GM23338 (cell line): ENCODE data around the gene PARL. TPM values are rescaled to one million over a fixed set of nuclear protein-coding genes. Genes with fewer than 3 reads are reported as not detected.

Experiments
- ATAC-seq: fragments of 200-7000 bp; cut with Tn5 transposase; 3 replicates; pipeline ENCODE4 v1.9.1; 2020
- DNase-seq: peaks from one replicate; pipeline ENCODE4 v3.0.0-alpha.2; 2015; ENCODE audit warnings: low spot score
- H2AFZ ChIP-seq: fragments of 200-600 bp; sonication (generic); 2 replicates; pipeline ENCODE4 v1.8.0; 2016; ENCODE audit warnings: antibody characterized with exemption, mild to moderate bottlenecking, moderate library complexity
- H3F3A ChIP-seq: fragments of 200-600 bp; sonication (generic); replicated peaks from 2 replicates; pipeline ENCODE4 v1.8.0; 2017; ENCODE audit warnings: antibody characterized with exemption, mixed run types, low read depth
- H3K27ac ChIP-seq: fragments of 200-600 bp; sonication (generic); 2 replicates; pipeline ENCODE4 v1.6.1; 2016; ENCODE audit warnings: low read depth
- H3K27me3 ChIP-seq: fragments of 200-600 bp; sonication (generic); 2 replicates; pipeline ENCODE4 v1.8.0; 2016; ENCODE audit warnings: mild to moderate bottlenecking, mixed run types, moderate library complexity; ENCODE audit not compliant: insufficient read depth
- H3K36me3 ChIP-seq: fragments of 200-600 bp; sonication (generic); 2 replicates; pipeline ENCODE4 v1.8.0; 2016; ENCODE audit warnings: mild to moderate bottlenecking; ENCODE audit not compliant: insufficient read depth
- H3K4me1 ChIP-seq: fragments of 200-600 bp; sonication (generic); 2 replicates; pipeline ENCODE4 v1.8.0; 2016; ENCODE audit warnings: mild to moderate bottlenecking, moderate library complexity; ENCODE audit not compliant: insufficient read depth
- H3K4me2 ChIP-seq: fragments of 200-600 bp; sonication (generic); 2 replicates; pipeline ENCODE4 v1.7.1; 2017; ENCODE audit warnings: mixed run types
- H3K4me3 ChIP-seq: fragments of 200-600 bp; sonication (generic); 2 replicates; pipeline ENCODE4 v1.6.1; 2016; ENCODE audit warnings: mixed run types
- H3K79me2 ChIP-seq: fragments of 200-600 bp; sonication (generic); replicated peaks from 2 replicates; pipeline ENCODE4 v1.8.0; 2017; ENCODE audit warnings: mild to moderate bottlenecking; ENCODE audit not compliant: insufficient read depth
- H3K9me2 ChIP-seq: fragments of 200-600 bp; sonication (generic); 2 replicates; pipeline ENCODE4 v1.8.0; 2017; ENCODE audit not compliant: insufficient read depth
- H4K20me1 ChIP-seq: fragments of 200-600 bp; sonication (generic); replicated peaks from 2 replicates; pipeline ENCODE4 v1.8.0; 2017; ENCODE audit warnings: mild to moderate bottlenecking; ENCODE audit not compliant: insufficient read depth
- H3K27ac Mint-ChIP-seq: 2 replicates; pipeline ENCODE4 v1.8.0; 2020; ENCODE audit warnings: inconsistent platforms, mild to moderate bottlenecking, moderate library complexity, mixed read lengths
- H3K27me3 Mint-ChIP-seq: 3 replicates; pipeline ENCODE4 v1.8.0; 2022; ENCODE audit warnings: low read depth, mild to moderate bottlenecking, moderate library complexity, mixed read lengths, inconsistent platforms; ENCODE audit not compliant: insufficient read depth, poor library complexity
- H3K36me3 Mint-ChIP-seq: 3 replicates; pipeline ENCODE4 v1.8.0; 2021; ENCODE audit warnings: low read depth, mild to moderate bottlenecking, inconsistent platforms, moderate library complexity, mixed read lengths
- H3K4me1 Mint-ChIP-seq: 3 replicates; pipeline ENCODE4 v1.8.0; 2020; ENCODE audit warnings: mild to moderate bottlenecking, inconsistent platforms, mixed read lengths
- H3K4me3 Mint-ChIP-seq: 3 replicates; pipeline ENCODE4 v1.8.0; 2021; ENCODE audit warnings: moderate library complexity, mild to moderate bottlenecking, inconsistent platforms, mixed read lengths
- H3K9me3 Mint-ChIP-seq: 3 replicates; pipeline ENCODE4 v1.8.0; 2020; ENCODE audit warnings: moderate library complexity, mild to moderate bottlenecking, inconsistent platforms, mixed read lengths
- EZH2phosphoT487 ChIP-seq: fragments of 200-600 bp; sonication (generic); IDR thresholded peaks from one replicate; pipeline ENCODE4 v1.8.1; 2018; ENCODE audit warnings: antibody characterized with exemption; ENCODE audit not compliant: unreplicated experiment
- JUNB ChIP-seq: IDR thresholded peaks from one replicate; pipeline ENCODE4 v1.6.1; 2016; ENCODE audit warnings: antibody characterized with exemption; ENCODE audit not compliant: unreplicated experiment
- NANOG ChIP-seq: IDR thresholded peaks from 2 replicates; pipeline ENCODE4 v1.6.1; 2016; ENCODE audit warnings: antibody characterized with exemption, borderline replicate concordance
- POLR2AphosphoS5 ChIP-seq: IDR thresholded peaks from 2 replicates; pipeline ENCODE4 v1.6.1; 2016; ENCODE audit warnings: antibody characterized with exemption, low read depth
- REST ChIP-seq: IDR thresholded peaks from one replicate; pipeline ENCODE4 v1.6.1; 2018; ENCODE audit warnings: antibody characterized with exemption; ENCODE audit not compliant: unreplicated experiment
- ZNF331 ChIP-seq: fragments of 250-450 bp; sonication (Bioruptor Pico); IDR thresholded peaks from 2 replicates; pipeline ENCODE4 v1.5.0; 2020; ENCODE audit warnings: low read depth, mild to moderate bottlenecking, moderate library complexity
- polyA plus RNA-seq: library from polyadenylated mRNA; unstranded; fragments of >200 nt; fragmentation: Nextera tagmentation; extraction: Ambion mirVana; gene quantifications from 2 replicates; pipeline ENCODE4 v1.2.1, GENCODE V29; 2016
- total RNA-seq: library from RNA; depleted of rRNA; stranded (reverse); fragments of >200 nt; shearing (Covaris generic); gene quantifications from 2 replicates; pipeline ENCODE4 v1.2.3, GENCODE V29; 2014
- TF ChIP-seq, protein P1 (sequence below): fragments of 250-450 bp; sonication (Bioruptor Pico); IDR thresholded peaks from 2 replicates; pipeline ENCODE4 v1.5.0; 2020; ENCODE audit warnings: mild to moderate bottlenecking, moderate library complexity

Gene PARL
- total and polyA plus RNA-seq, 2 experiments from 2014 or later = 67.5 to 78.7 TPM

DNA sequence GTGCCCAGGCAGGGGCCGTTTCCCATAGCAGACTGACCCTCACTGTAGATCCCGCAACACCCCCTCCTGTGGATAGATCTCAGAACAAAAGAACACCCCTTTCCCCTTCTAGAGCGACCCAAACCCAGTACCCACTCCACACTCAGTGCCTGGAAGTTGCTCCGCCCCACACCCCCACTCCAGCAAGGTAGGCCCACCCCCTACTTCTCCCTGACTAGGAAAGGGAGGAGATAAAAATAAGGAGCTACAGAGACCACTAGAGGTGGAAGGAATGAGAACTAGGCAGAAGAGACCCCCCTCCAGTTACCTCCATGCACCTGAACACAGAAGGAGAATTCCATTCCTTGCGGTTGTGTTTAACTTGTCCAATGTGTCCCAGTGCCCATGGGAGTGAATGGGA is 30.2 kb upstream of the PARL start (continued):
- TF ChIP-seq, protein P1, sequence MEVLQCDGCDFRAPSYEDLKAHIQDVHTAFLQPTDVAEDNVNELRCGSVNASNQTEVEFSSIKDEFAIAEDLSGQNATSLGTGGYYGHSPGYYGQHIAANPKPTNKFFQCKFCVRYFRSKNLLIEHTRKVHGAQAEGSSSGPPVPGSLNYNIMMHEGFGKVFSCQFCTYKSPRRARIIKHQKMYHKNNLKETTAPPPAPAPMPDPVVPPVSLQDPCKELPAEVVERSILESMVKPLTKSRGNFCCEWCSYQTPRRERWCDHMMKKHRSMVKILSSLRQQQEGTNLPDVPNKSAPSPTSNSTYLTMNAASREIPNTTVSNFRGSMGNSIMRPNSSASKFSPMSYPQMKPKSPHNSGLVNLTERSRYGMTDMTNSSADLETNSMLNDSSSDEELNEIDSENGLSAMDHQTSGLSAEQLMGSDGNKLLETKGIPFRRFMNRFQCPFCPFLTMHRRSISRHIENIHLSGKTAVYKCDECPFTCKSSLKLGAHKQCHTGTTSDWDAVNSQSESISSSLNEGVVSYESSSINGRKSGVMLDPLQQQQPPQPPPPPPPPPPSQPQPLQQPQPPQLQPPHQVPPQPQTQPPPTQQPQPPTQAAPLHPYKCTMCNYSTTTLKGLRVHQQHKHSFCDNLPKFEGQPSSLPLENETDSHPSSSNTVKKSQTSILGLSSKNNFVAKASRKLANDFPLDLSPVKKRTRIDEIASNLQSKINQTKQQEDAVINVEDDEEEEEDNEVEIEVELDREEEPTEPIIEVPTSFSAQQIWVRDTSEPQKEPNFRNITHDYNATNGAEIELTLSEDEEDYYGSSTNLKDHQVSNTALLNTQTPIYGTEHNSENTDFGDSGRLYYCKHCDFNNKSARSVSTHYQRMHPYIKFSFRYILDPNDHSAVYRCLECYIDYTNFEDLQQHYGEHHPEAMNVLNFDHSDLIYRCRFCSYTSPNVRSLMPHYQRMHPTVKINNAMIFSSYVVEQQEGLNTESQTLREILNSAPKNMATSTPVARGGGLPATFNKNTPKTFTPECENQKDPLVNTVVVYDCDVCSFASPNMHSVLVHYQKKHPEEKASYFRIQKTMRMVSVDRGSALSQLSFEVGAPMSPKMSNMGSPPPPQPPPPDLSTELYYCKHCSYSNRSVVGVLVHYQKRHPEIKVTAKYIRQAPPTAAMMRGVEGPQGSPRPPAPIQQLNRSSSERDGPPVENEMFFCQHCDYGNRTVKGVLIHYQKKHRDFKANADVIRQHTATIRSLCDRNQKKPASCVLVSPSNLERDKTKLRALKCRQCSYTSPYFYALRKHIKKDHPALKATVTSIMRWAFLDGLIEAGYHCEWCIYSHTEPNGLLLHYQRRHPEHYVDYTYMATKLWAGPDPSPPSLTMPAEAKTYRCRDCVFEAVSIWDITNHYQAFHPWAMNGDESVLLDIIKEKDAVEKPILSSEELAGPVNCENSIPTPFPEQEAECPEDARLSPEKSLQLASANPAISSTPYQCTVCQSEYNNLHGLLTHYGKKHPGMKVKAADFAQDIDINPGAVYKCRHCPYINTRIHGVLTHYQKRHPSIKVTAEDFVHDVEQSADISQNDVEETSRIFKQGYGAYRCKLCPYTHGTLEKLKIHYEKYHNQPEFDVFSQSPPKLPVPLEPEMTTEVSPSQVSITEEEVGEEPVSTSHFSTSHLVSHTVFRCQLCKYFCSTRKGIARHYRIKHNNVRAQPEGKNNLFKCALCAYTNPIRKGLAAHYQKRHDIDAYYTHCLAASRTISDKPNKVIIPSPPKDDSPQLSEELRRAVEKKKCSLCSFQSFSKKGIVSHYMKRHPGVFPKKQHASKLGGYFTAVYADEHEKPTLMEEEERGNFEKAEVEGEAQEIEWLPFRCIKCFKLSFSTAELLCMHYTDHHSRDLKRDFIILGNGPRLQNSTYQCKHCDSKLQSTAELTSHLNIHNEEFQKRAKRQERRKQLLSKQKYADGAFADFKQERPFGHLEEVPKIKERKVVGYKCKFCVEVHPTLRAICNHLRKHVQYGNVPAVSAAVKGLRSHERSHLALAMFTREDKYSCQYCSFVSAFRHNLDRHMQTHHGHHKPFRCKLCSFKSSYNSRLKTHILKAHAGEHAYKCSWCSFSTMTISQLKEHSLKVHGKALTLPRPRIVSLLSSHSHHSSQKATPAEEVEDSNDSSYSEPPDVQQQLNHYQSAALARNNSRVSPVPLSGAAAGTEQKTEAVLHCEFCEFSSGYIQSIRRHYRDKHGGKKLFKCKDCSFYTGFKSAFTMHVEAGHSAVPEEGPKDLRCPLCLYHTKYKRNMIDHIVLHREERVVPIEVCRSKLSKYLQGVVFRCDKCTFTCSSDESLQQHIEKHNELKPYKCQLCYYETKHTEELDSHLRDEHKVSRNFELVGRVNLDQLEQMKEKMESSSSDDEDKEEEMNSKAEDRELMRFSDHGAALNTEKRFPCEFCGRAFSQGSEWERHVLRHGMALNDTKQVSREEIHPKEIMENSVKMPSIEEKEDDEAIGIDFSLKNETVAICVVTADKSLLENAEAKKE (CRISPR knock-in tag) = no peak
- TF ChIP-seq ZNF331 (no peak), REST (no peak), JUNB (no peak), EZH2phosphoT487 (no peak), NANOG (no peak)

GRCh38 chr3:183913580-183913920 is 28.9 kb upstream of the PARL start:
- ATAC-seq = no peak
- no peaks in the 10 kb centered on the region for H4K20me1 ChIP-seq
- H3K4me1 Mint-ChIP-seq = peaks cover 5% of the 10 kb centered on the region
- H3K79me2 ChIP-seq = no peaks in the 10 kb centered on the region
- no peak overlapping the region for H3K27ac ChIP-seq
- H3K36me3 Mint-ChIP-seq = no peaks in the 10 kb centered on the region
- H3K4me1 ChIP-seq = no peaks in the 10 kb centered on the region
- H3K4me2 ChIP-seq = no peak overlapping the region
- H3K4me3 Mint-ChIP-seq = no peak overlapping the region
- H3K4me3 ChIP-seq = no peak overlapping the region
- no peak for DNase-seq
- no peaks in the 10 kb centered on the region for H3K36me3 ChIP-seq
- H3K9me3 Mint-ChIP-seq = no peaks in the 10 kb centered on the region; the same call in 2 of the 3 replicates
- H3K27me3 ChIP-seq = no peaks in the 10 kb centered on the region
- H3K27ac Mint-ChIP-seq = no peak overlapping the region
- H3F3A ChIP-seq = no peaks in the 10 kb centered on the region
- H3K27me3 Mint-ChIP-seq = peaks cover 10% of the 10 kb centered on the region
- H2AFZ ChIP-seq = no peak overlapping the region
- TF ChIP-seq POLR2AphosphoS5 = no peak
- H3K9me2 ChIP-seq = no peaks in the 10 kb centered on the region
